GM23248 (cell line): ENCODE measurements around the gene HK3. TPM values are rescaled to one million over a fixed set of nuclear protein-coding genes. Genes with fewer than 3 reads are reported as not detected.

Experiments
- DNase-seq: peaks from one replicate; pipeline ENCODE4 v3.0.0-alpha.2; 2015
- H2AFZ ChIP-seq: fragments of 200-600 bp; sonication (generic); 2 replicates; pipeline ENCODE4 v1.6.1; 2016; ENCODE audit warnings: antibody characterized with exemption
- H3F3A ChIP-seq: fragments of 200-600 bp; sonication (generic); 2 replicates; pipeline ENCODE4 v1.6.1; 2016; ENCODE audit warnings: mild to moderate bottlenecking, antibody characterized with exemption, mixed run types; ENCODE audit not compliant: insufficient read depth
- H3K27ac ChIP-seq: fragments of 200-600 bp; sonication (generic); 2 replicates; pipeline ENCODE4 v1.5.1; 2016; ENCODE audit warnings: mild to moderate bottlenecking
- H3K27me3 ChIP-seq: fragments of 200-600 bp; sonication (generic); replicated peaks from 2 replicates; pipeline ENCODE4 v1.6.1; 2016; ENCODE audit warnings: mild to moderate bottlenecking; ENCODE audit not compliant: insufficient read depth
- H3K36me3 ChIP-seq: fragments of 200-600 bp; sonication (generic); 2 replicates; pipeline ENCODE4 v1.6.1; 2016; ENCODE audit warnings: low read depth, mild to moderate bottlenecking
- H3K4me1 ChIP-seq: fragments of 200-600 bp; sonication (generic); 2 replicates; pipeline ENCODE4 v1.6.1; 2016; ENCODE audit warnings: mild to moderate bottlenecking; ENCODE audit not compliant: insufficient read depth
- H3K4me2 ChIP-seq: fragments of 200-600 bp; sonication (generic); one replicate; pipeline ENCODE4 v1.6.1; 2016; ENCODE audit warnings: mild to moderate bottlenecking; ENCODE audit not compliant: unreplicated experiment
- H3K4me3 ChIP-seq: fragments of 200-600 bp; sonication (generic); 2 replicates; pipeline ENCODE4 v1.5.1; 2016; ENCODE audit warnings: mild to moderate bottlenecking
- H3K79me2 ChIP-seq: fragments of 200-600 bp; sonication (generic); 2 replicates; pipeline ENCODE4 v1.6.1; 2016; ENCODE audit warnings: mild to moderate bottlenecking; ENCODE audit not compliant: insufficient read depth
- H3K9ac ChIP-seq: fragments of 200-600 bp; sonication (generic); 2 replicates; pipeline ENCODE4 v1.6.1; 2016; ENCODE audit warnings: mild to moderate bottlenecking
- H3K9me2 ChIP-seq: fragments of 200-600 bp; sonication (generic); 2 replicates; pipeline ENCODE4 v1.6.1; 2016; ENCODE audit warnings: mixed run types, mild to moderate bottlenecking, moderate library complexity; ENCODE audit not compliant: insufficient read depth
- H3K9me3 ChIP-seq: fragments of 200-600 bp; sonication (generic); one replicate; pipeline ENCODE4 v1.6.1; 2017; ENCODE audit warnings: low read depth
- H4K20me1 ChIP-seq: fragments of 200-600 bp; sonication (generic); 2 replicates; pipeline ENCODE4 v1.6.0; 2016; ENCODE audit not compliant: insufficient read depth
- EZH2 ChIP-seq: fragments of 200-600 bp; sonication (generic); IDR thresholded peaks from 2 replicates; pipeline ENCODE4 v1.6.1; 2018; ENCODE audit warnings: antibody characterized with exemption, mild to moderate bottlenecking; ENCODE audit not compliant: insufficient read depth, poor library complexity, severe bottlenecking
- EZH2phosphoT487 ChIP-seq: fragments of 200-600 bp; sonication (generic); IDR thresholded peaks from 2 replicates; pipeline ENCODE4 v1.6.1; 2018; ENCODE audit warnings: antibody characterized with exemption, moderate library complexity, mild to moderate bottlenecking, low read depth; ENCODE audit not compliant: insufficient read depth
- WGBS, 2 experiments: methylation state at CpG; one replicate each; pipeline ENCODE4 v1.1.6; 2015 to 2017; ENCODE audit warnings: low lambda C conversion rate in 2 of 2, low coverage in 1 of 2; ENCODE audit errors: missing lambda C conversion rate in 2 of 2; 5-methylcytosine and 5-hydroxymethylcytosine counted together
- in situ Hi-C: fragments of 300-500 bp; cut with MboI; formaldehyde crosslinking; loops from 2 replicates; pipeline ENCODE4 v1.15.0; 2020
- polyA plus RNA-seq: library from polyadenylated mRNA; unstranded; fragments of >200 nt; fragmentation: Nextera tagmentation; extraction: Ambion mirVana; gene quantifications from 2 replicates; pipeline ENCODE4 v1.2.1, GENCODE V29; 2016
- total RNA-seq: library from RNA; depleted of rRNA; stranded (reverse); fragments of >200 nt; shearing (Covaris generic); gene quantifications from 2 replicates; pipeline ENCODE4 v1.2.3, GENCODE V29; 2014

The HK3 gene
- total and polyA plus RNA-seq, 2 experiments from 2014 or later = not detected

- no peak for DNase-seq
- no peak overlapping the region for H3K4me3 ChIP-seq
- no peaks in the 10 kb centered on the region for H3F3A ChIP-seq
- no peaks in the 10 kb centered on the region for H3K9me2 ChIP-seq
- in situ Hi-C loops = no loop called here
- no peaks in the 10 kb centered on the region for H4K20me1 ChIP-seq
- no peak overlapping the region for H3K9ac ChIP-seq
- no peaks in the 10 kb centered on the region for H3K36me3 ChIP-seq
- WGBS, 2 experiments = 2 to 3% methylated on average over 16 of the region's 16 CpGs
- H3K9me3 ChIP-seq = no peaks in the 10 kb centered on the region
- H3K27me3 ChIP-seq = peaks cover 33% of the 10 kb centered on the region
- no peaks in the 10 kb centered on the region for H3K79me2 ChIP-seq
- H3K27ac ChIP-seq = no peak overlapping the region
- no peaks in the 10 kb centered on the region for H3K4me1 ChIP-seq
- H3K4me2 ChIP-seq = no peak overlapping the region
- TF ChIP-seq EZH2phosphoT487 (no peak), EZH2 (peak; percentile 29)
- H2AFZ ChIP-seq = no peak overlapping the region
These were observed 32.3 kb downstream of the HK3 start for GRCh38 chr5:176866707-176867310.

GRCh38 chr5:176865964-176866363 is 33.2 kb downstream of the HK3 start:
- TF ChIP-seq EZH2 = no peak
- no peak for TF ChIP-seq EZH2phosphoT487
- no peaks in the 10 kb centered on the region for H3K9me2 ChIP-seq
- in situ Hi-C loops = no loop called here
- no peaks in the 10 kb centered on the region for H3K4me1 ChIP-seq
- H4K20me1 ChIP-seq = no peaks in the 10 kb centered on the region
- no peak overlapping the region for H3K4me3 ChIP-seq
- H3K9me3 ChIP-seq = no peaks in the 10 kb centered on the region
- WGBS, 2 experiments = 35 to 40% methylated on average over 7 of the region's 7 CpGs
- H3K9ac ChIP-seq = no peak overlapping the region
- no peak overlapping the region for H2AFZ ChIP-seq
- H3K79me2 ChIP-seq = no peaks in the 10 kb centered on the region
- no peaks in the 10 kb centered on the region for H3F3A ChIP-seq
- H3K36me3 ChIP-seq = no peaks in the 10 kb centered on the region
- H3K27ac ChIP-seq = no peak overlapping the region
- DNase-seq = no peak
- H3K27me3 ChIP-seq = peaks cover 33% of the 10 kb centered on the region
- no peak overlapping the region for H3K4me2 ChIP-seq

GRCh38 chr5:176864755-176865154 is 34.4 kb downstream of the HK3 start:
- H2AFZ ChIP-seq = no peak overlapping the region
- no peaks in the 10 kb centered on the region for H3K79me2 ChIP-seq
- in situ Hi-C loops = no loop called here
- no peak overlapping the region for H3K27ac ChIP-seq
- no peak overlapping the region for H3K4me3 ChIP-seq
- H3K9ac ChIP-seq = no peak overlapping the region
- H3K36me3 ChIP-seq = no peaks in the 10 kb centered on the region
- no peaks in the 10 kb centered on the region for H3K4me1 ChIP-seq
- TF ChIP-seq EZH2phosphoT487 (no peak), EZH2 (no peak)
- no peaks in the 10 kb centered on the region for H3K9me3 ChIP-seq
- no peaks in the 10 kb centered on the region for H3F3A ChIP-seq
- DNase-seq = no peak
- H3K9me2 ChIP-seq = no peaks in the 10 kb centered on the region
- no peaks in the 10 kb centered on the region for H4K20me1 ChIP-seq
- no peak overlapping the region for H3K4me2 ChIP-seq
- H3K27me3 ChIP-seq = peaks cover 33% of the 10 kb centered on the region
- 71% methylated on average over 7 to 8 of the region's 8 CpGs for WGBS, 2 experiments

- peaks cover 33% of the 10 kb centered on the region for H3K27me3 ChIP-seq
- WGBS, 2 experiments = 24 to 26% methylated on average over 5 of the region's 5 CpGs
These were observed 35.4 kb downstream of the HK3 start for GRCh38 chr5:176863765-176864098.

More at GRCh38 chr5:176863765-176864098, 35.4 kb downstream of the HK3 start:
- no peak for TF ChIP-seq EZH2phosphoT487
- no peak for TF ChIP-seq EZH2
- no peak overlapping the region for H3K27ac ChIP-seq
- no peaks in the 10 kb centered on the region for H3K9me2 ChIP-seq
- in situ Hi-C loops = no loop called here
- H3F3A ChIP-seq = no peaks in the 10 kb centered on the region
- no peak overlapping the region for H3K4me3 ChIP-seq
- no peaks in the 10 kb centered on the region for H3K79me2 ChIP-seq
- no peak for DNase-seq
- no peaks in the 10 kb centered on the region for H4K20me1 ChIP-seq
- no peak overlapping the region for H3K4me2 ChIP-seq
- H2AFZ ChIP-seq = no peak overlapping the region
- H3K4me1 ChIP-seq = no peaks in the 10 kb centered on the region
- no peak overlapping the region for H3K9ac ChIP-seq
- no peaks in the 10 kb centered on the region for H3K36me3 ChIP-seq
- H3K9me3 ChIP-seq = no peaks in the 10 kb centered on the region
